ENCODE measurements around the gene C2orf49. TPM values are rescaled to one million over a fixed set of nuclear protein-coding genes. Genes with fewer than 3 reads are reported as not detected.

Gene C2orf49
- total RNA-seq, 1 experiment from 2014 or later, result 18.1 TPM

- intact Hi-C loops (cut with micrococcal nuclease; ENCODE audit: unreplicated experiment), result no loop called here
- Mint-ChIP-seq H3K4me3 (ENCODE audit: low read depth, unreplicated experiment) (no peak overlapping the region), H3K4me1 (ENCODE audit: low read depth, unreplicated experiment) (peaks cover 27% of the 10 kb centered on the region), H3K9me3 (ENCODE audit: low read depth, unreplicated experiment) (no peaks in the 10 kb centered on the region), H3K27me3 (ENCODE audit: unreplicated experiment) (no peaks in the 10 kb centered on the region), H3K36me3 (ENCODE audit: insufficient read depth, unreplicated experiment) (peaks cover 95% of the 10 kb centered on the region), H3K27ac (ENCODE audit: unreplicated experiment) (no peak overlapping the region)
- CTCF ChIA-PET, result no interaction called here
- TF ChIP-seq CTCF (IDR thresholded peaks at IDR 0.05; ENCODE audit: unreplicated experiment), result no peak
- BruUV-seq (replicated peaks), result no TSS peak
- DNase-seq, result no peak
These were observed 48.6 kb downstream of the C2orf49 start for GRCh38 chr2:105385731-105386540.

GRCh38 chr2:105387225-105387624 lies 49.9 kb downstream of the C2orf49 start:
- Mint-ChIP-seq H3K9me3 (ENCODE audit: low read depth, unreplicated experiment) (peaks cover 4% of the 10 kb centered on the region), H3K27ac (ENCODE audit: unreplicated experiment) (no peak overlapping the region), H3K36me3 (ENCODE audit: insufficient read depth, unreplicated experiment) (peaks cover 95% of the 10 kb centered on the region), H3K27me3 (ENCODE audit: unreplicated experiment) (no peaks in the 10 kb centered on the region), H3K4me3 (ENCODE audit: low read depth, unreplicated experiment) (no peak overlapping the region), H3K4me1 (ENCODE audit: low read depth, unreplicated experiment) (peaks cover 28% of the 10 kb centered on the region)
- no peak for DNase-seq
- CTCF ChIA-PET, result no interaction called here
- no peak for TF ChIP-seq CTCF (IDR thresholded peaks at IDR 0.05; ENCODE audit: unreplicated experiment)
- no TSS peak for BruUV-seq (replicated peaks)
- intact Hi-C loops (cut with micrococcal nuclease; ENCODE audit: unreplicated experiment), result no loop called here

GRCh38 chr2:105388971-105389381 lies 51.6 kb downstream of the C2orf49 start:
- Mint-ChIP-seq H3K36me3 (ENCODE audit: insufficient read depth, unreplicated experiment) (peaks cover 99% of the 10 kb centered on the region), H3K9me3 (ENCODE audit: low read depth, unreplicated experiment) (peaks cover 4% of the 10 kb centered on the region), H3K4me1 (ENCODE audit: low read depth, unreplicated experiment) (peaks cover 37% of the 10 kb centered on the region), H3K4me3 (ENCODE audit: low read depth, unreplicated experiment) (no peak overlapping the region), H3K27me3 (ENCODE audit: unreplicated experiment) (no peaks in the 10 kb centered on the region), H3K27ac (ENCODE audit: unreplicated experiment) (no peak overlapping the region)
- CTCF ChIA-PET, result interaction anchor here (1.0 kb wide), 1 partner anchor 9 kb away, joined by 3 read pairs; no protein-coding TSS in a partner anchor
- no TSS peak for BruUV-seq (replicated peaks)
- no peak for DNase-seq
- intact Hi-C loops (cut with micrococcal nuclease; ENCODE audit: unreplicated experiment), result no loop called here
- no peak for TF ChIP-seq CTCF (IDR thresholded peaks at IDR 0.05; ENCODE audit: unreplicated experiment)

- peaks cover 52% of the 10 kb centered on the region for H3K4me1 Mint-ChIP-seq (ENCODE audit: low read depth, unreplicated experiment)
- peaks cover 4% of the 10 kb centered on the region for H3K9me3 Mint-ChIP-seq (ENCODE audit: low read depth, unreplicated experiment)
- BruUV-seq (replicated peaks), result no TSS peak
- intact Hi-C loops (cut with micrococcal nuclease; ENCODE audit: unreplicated experiment), result no loop called here
- no peaks in the 10 kb centered on the region for H3K27me3 Mint-ChIP-seq (ENCODE audit: unreplicated experiment)
- DNase-seq, result no peak
- CTCF ChIA-PET, result interaction anchor here (0.9 to 1.1 kb wide), 2 partner anchors 8 to 14 kb away, joined by 3 to 6 read pairs; partner anchors contain the start of gene FHL2
- H3K36me3 Mint-ChIP-seq (ENCODE audit: insufficient read depth, unreplicated experiment), result peaks cover 99% of the 10 kb centered on the region
- peak overlapping the region; percentile 70 for H3K27ac Mint-ChIP-seq (ENCODE audit: unreplicated experiment)
- peak overlapping the region; percentile 31 for H3K4me3 Mint-ChIP-seq (ENCODE audit: low read depth, unreplicated experiment)
- TF ChIP-seq CTCF (IDR thresholded peaks at IDR 0.05; ENCODE audit: unreplicated experiment), result no peak
These were observed 53.1 kb downstream of the C2orf49 start for GRCh38 chr2:105390454-105390853.

Measured in Calu3 (cell line).